GM23338 (cell line): ENCODE measurements around the gene SPCS2.

Source experiments
- CREB1 ChIP-seq: fragments of 250-450 bp; sonication (Bioruptor Pico); IDR thresholded peaks from 2 replicates; pipeline ENCODE4 v1.5.0; 2020; ENCODE audit warnings: low read depth, mild to moderate bottlenecking, moderate library complexity
- CTCF ChIP-seq, 2 experiments: fragments of 200-600 bp in 1 of 2; sonication (generic) in 1 of 2; conservative IDR thresholded peaks; 2 replicates each; pipeline versions ENCODE4 v1.5.1 to v1.6.1; 2016 to 2017; ENCODE audit warnings: antibody characterized with exemption in 2 of 2, low read depth in 2 of 2, mild to moderate bottlenecking in 2 of 2, moderate library complexity in 1 of 2
- EZH2 ChIP-seq: fragments of 200-600 bp; sonication (generic); IDR thresholded peaks from one replicate; pipeline ENCODE4 v1.8.0; 2017; ENCODE audit warnings: antibody characterized with exemption, mild to moderate bottlenecking, low read depth; ENCODE audit not compliant: unreplicated experiment
- EZH2phosphoT487 ChIP-seq: fragments of 200-600 bp; sonication (generic); IDR thresholded peaks from one replicate; pipeline ENCODE4 v1.8.1; 2018; ENCODE audit warnings: antibody characterized with exemption; ENCODE audit not compliant: unreplicated experiment
- JUNB ChIP-seq: IDR thresholded peaks from one replicate; pipeline ENCODE4 v1.6.1; 2016; ENCODE audit warnings: antibody characterized with exemption; ENCODE audit not compliant: unreplicated experiment
- POLR2AphosphoS5 ChIP-seq: IDR thresholded peaks from 2 replicates; pipeline ENCODE4 v1.6.1; 2016; ENCODE audit warnings: antibody characterized with exemption, low read depth
- ZNF114 ChIP-seq: fragments of 250-450 bp; sonication (Bioruptor Pico); IDR thresholded peaks from 2 replicates; pipeline ENCODE4 v1.5.0; 2020; ENCODE audit warnings: mild to moderate bottlenecking, moderate library complexity
- TF ChIP-seq, protein P1 (sequence below): IDR thresholded peaks from one replicate; pipeline ENCODE4 v1.6.1; 2018; ENCODE audit warnings: antibody characterized with exemption; ENCODE audit not compliant: unreplicated experiment
- TF ChIP-seq, protein P2 (sequence below): fragments of 250-450 bp; sonication (Bioruptor Pico); IDR thresholded peaks from 2 replicates; pipeline ENCODE4 v1.5.0; 2020; ENCODE audit warnings: mild to moderate bottlenecking, moderate library complexity

DNA sequence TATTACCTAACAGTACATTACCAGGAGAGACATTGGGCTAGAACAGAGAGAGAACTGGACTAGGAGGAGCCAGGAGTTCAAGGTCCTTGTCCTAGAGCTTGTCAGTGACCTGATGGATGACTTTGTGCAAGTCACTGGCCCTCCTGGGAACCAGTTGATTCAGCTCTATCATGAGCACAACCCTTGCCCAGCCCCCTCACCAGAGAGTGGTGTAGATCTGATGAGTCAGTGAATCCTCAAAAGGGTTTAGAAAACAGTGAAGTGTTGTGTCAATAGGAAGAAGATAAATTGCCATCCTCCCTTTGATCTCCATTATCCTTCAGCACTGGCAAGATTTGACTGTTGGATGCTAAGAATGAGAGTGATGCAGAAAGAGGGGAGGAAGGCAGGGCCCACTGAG is 64.0 kb downstream of the SPCS2 start:
- no peak for TF ChIP-seq EZH2phosphoT487
- TF ChIP-seq, protein P1, sequence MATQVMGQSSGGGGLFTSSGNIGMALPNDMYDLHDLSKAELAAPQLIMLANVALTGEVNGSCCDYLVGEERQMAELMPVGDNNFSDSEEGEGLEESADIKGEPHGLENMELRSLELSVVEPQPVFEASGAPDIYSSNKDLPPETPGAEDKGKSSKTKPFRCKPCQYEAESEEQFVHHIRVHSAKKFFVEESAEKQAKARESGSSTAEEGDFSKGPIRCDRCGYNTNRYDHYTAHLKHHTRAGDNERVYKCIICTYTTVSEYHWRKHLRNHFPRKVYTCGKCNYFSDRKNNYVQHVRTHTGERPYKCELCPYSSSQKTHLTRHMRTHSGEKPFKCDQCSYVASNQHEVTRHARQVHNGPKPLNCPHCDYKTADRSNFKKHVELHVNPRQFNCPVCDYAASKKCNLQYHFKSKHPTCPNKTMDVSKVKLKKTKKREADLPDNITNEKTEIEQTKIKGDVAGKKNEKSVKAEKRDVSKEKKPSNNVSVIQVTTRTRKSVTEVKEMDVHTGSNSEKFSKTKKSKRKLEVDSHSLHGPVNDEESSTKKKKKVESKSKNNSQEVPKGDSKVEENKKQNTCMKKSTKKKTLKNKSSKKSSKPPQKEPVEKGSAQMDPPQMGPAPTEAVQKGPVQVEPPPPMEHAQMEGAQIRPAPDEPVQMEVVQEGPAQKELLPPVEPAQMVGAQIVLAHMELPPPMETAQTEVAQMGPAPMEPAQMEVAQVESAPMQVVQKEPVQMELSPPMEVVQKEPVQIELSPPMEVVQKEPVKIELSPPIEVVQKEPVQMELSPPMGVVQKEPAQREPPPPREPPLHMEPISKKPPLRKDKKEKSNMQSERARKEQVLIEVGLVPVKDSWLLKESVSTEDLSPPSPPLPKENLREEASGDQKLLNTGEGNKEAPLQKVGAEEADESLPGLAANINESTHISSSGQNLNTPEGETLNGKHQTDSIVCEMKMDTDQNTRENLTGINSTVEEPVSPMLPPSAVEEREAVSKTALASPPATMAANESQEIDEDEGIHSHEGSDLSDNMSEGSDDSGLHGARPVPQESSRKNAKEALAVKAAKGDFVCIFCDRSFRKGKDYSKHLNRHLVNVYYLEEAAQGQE = no peak
- no peak for TF ChIP-seq CTCF (conservative IDR thresholded peaks at IDR 0.05; ENCODE audit: low read depth in 2 of 2)
- no peak for TF ChIP-seq EZH2
- TF ChIP-seq, protein P2, sequence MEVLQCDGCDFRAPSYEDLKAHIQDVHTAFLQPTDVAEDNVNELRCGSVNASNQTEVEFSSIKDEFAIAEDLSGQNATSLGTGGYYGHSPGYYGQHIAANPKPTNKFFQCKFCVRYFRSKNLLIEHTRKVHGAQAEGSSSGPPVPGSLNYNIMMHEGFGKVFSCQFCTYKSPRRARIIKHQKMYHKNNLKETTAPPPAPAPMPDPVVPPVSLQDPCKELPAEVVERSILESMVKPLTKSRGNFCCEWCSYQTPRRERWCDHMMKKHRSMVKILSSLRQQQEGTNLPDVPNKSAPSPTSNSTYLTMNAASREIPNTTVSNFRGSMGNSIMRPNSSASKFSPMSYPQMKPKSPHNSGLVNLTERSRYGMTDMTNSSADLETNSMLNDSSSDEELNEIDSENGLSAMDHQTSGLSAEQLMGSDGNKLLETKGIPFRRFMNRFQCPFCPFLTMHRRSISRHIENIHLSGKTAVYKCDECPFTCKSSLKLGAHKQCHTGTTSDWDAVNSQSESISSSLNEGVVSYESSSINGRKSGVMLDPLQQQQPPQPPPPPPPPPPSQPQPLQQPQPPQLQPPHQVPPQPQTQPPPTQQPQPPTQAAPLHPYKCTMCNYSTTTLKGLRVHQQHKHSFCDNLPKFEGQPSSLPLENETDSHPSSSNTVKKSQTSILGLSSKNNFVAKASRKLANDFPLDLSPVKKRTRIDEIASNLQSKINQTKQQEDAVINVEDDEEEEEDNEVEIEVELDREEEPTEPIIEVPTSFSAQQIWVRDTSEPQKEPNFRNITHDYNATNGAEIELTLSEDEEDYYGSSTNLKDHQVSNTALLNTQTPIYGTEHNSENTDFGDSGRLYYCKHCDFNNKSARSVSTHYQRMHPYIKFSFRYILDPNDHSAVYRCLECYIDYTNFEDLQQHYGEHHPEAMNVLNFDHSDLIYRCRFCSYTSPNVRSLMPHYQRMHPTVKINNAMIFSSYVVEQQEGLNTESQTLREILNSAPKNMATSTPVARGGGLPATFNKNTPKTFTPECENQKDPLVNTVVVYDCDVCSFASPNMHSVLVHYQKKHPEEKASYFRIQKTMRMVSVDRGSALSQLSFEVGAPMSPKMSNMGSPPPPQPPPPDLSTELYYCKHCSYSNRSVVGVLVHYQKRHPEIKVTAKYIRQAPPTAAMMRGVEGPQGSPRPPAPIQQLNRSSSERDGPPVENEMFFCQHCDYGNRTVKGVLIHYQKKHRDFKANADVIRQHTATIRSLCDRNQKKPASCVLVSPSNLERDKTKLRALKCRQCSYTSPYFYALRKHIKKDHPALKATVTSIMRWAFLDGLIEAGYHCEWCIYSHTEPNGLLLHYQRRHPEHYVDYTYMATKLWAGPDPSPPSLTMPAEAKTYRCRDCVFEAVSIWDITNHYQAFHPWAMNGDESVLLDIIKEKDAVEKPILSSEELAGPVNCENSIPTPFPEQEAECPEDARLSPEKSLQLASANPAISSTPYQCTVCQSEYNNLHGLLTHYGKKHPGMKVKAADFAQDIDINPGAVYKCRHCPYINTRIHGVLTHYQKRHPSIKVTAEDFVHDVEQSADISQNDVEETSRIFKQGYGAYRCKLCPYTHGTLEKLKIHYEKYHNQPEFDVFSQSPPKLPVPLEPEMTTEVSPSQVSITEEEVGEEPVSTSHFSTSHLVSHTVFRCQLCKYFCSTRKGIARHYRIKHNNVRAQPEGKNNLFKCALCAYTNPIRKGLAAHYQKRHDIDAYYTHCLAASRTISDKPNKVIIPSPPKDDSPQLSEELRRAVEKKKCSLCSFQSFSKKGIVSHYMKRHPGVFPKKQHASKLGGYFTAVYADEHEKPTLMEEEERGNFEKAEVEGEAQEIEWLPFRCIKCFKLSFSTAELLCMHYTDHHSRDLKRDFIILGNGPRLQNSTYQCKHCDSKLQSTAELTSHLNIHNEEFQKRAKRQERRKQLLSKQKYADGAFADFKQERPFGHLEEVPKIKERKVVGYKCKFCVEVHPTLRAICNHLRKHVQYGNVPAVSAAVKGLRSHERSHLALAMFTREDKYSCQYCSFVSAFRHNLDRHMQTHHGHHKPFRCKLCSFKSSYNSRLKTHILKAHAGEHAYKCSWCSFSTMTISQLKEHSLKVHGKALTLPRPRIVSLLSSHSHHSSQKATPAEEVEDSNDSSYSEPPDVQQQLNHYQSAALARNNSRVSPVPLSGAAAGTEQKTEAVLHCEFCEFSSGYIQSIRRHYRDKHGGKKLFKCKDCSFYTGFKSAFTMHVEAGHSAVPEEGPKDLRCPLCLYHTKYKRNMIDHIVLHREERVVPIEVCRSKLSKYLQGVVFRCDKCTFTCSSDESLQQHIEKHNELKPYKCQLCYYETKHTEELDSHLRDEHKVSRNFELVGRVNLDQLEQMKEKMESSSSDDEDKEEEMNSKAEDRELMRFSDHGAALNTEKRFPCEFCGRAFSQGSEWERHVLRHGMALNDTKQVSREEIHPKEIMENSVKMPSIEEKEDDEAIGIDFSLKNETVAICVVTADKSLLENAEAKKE = no peak
- TF ChIP-seq POLR2AphosphoS5 = no peak
- TF ChIP-seq CREB1 = no peak
- no peak for TF ChIP-seq ZNF114 (CRISPR knock-in tag)
- no peak for TF ChIP-seq JUNB
